NT2/D1 (cell line): ENCODE measurements around the gene CELF4.

Source experiments
- SUZ12 ChIP-seq: IDR thresholded peaks from 2 replicates; pipeline ENCODE4 v1.6.1; 2011; ENCODE audit not compliant: insufficient read length, insufficient read depth; ENCODE audit errors: extremely low read depth
- YY1 ChIP-seq: IDR thresholded peaks from 2 replicates; pipeline ENCODE4 v1.6.1; 2011; ENCODE audit not compliant: insufficient read length, insufficient read depth

GRCh38 chr18:37397814-37398213 is 167.8 kb downstream of the CELF4 start:
- TF ChIP-seq YY1 (no peak), SUZ12 (no peak)
